PC-3 (cell line): Measurements from ENCODE around the gene GRWD1.

Experiments
- CTCF ChIP-seq: fragments of 300-600 bp; sonication (generic); conservative IDR thresholded peaks from 2 replicates; pipeline ENCODE4 v1.5.1; 2017; ENCODE audit warnings: antibody characterized with exemption, low read depth, mild to moderate bottlenecking, low read length
- EZH2 ChIP-seq: fragments of 300-600 bp; sonication (generic); IDR thresholded peaks from one replicate; pipeline ENCODE4 v1.6.1; 2017; ENCODE audit warnings: antibody characterized with exemption, mild to moderate bottlenecking, low read length; ENCODE audit not compliant: unreplicated experiment

- TF ChIP-seq CTCF = peak; percentile 74
- no peak for TF ChIP-seq EZH2
These were observed 43.9 kb downstream of the GRWD1 start for GRCh38 chr19:48489608-48490216.
